Panc1 (cell line): Measurements from ENCODE around the gene LYRM4.

Experiments used
- POLR2AphosphoS5 ChIP-seq: IDR thresholded peaks from 2 replicates; pipeline ENCODE4 v1.6.1; 2012; ENCODE audit warnings: mild to moderate bottlenecking, low read depth, low read length, moderate library complexity
- TCF7L2 ChIP-seq: IDR thresholded peaks from 2 replicates; pipeline ENCODE4 v1.6.1; 2011; ENCODE audit warnings: mild to moderate bottlenecking, low read depth, low read length, inconsistent platforms
- TF ChIP-seq, protein P1 (sequence below): fragments of 450-650 bp; IDR thresholded peaks from 2 replicates; pipeline ENCODE4 v1.5.1; 2017; ENCODE audit warnings: mild to moderate bottlenecking
- TF ChIP-seq, protein P2 (sequence below), 2 experiments: IDR thresholded peaks; 2 replicates each; pipeline ENCODE4 v1.6.1; 2011 to 2012; ENCODE audit warnings: low read depth in 2 of 2, control low read depth in 1 of 2, low read length in 1 of 2, mild to moderate bottlenecking in 1 of 2, moderate library complexity in 1 of 2; ENCODE audit not compliant: insufficient read depth in 1 of 2

GRCh38 chr6:5191722-5192121 is 69.0 kb downstream of the LYRM4 start:
- TF ChIP-seq, protein P1, sequence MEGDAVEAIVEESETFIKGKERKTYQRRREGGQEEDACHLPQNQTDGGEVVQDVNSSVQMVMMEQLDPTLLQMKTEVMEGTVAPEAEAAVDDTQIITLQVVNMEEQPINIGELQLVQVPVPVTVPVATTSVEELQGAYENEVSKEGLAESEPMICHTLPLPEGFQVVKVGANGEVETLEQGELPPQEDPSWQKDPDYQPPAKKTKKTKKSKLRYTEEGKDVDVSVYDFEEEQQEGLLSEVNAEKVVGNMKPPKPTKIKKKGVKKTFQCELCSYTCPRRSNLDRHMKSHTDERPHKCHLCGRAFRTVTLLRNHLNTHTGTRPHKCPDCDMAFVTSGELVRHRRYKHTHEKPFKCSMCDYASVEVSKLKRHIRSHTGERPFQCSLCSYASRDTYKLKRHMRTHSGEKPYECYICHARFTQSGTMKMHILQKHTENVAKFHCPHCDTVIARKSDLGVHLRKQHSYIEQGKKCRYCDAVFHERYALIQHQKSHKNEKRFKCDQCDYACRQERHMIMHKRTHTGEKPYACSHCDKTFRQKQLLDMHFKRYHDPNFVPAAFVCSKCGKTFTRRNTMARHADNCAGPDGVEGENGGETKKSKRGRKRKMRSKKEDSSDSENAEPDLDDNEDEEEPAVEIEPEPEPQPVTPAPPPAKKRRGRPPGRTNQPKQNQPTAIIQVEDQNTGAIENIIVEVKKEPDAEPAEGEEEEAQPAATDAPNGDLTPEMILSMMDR: no peak
- TF ChIP-seq POLR2AphosphoS5 (no peak), TCF7L2 (no peak)
- TF ChIP-seq, protein P2, sequence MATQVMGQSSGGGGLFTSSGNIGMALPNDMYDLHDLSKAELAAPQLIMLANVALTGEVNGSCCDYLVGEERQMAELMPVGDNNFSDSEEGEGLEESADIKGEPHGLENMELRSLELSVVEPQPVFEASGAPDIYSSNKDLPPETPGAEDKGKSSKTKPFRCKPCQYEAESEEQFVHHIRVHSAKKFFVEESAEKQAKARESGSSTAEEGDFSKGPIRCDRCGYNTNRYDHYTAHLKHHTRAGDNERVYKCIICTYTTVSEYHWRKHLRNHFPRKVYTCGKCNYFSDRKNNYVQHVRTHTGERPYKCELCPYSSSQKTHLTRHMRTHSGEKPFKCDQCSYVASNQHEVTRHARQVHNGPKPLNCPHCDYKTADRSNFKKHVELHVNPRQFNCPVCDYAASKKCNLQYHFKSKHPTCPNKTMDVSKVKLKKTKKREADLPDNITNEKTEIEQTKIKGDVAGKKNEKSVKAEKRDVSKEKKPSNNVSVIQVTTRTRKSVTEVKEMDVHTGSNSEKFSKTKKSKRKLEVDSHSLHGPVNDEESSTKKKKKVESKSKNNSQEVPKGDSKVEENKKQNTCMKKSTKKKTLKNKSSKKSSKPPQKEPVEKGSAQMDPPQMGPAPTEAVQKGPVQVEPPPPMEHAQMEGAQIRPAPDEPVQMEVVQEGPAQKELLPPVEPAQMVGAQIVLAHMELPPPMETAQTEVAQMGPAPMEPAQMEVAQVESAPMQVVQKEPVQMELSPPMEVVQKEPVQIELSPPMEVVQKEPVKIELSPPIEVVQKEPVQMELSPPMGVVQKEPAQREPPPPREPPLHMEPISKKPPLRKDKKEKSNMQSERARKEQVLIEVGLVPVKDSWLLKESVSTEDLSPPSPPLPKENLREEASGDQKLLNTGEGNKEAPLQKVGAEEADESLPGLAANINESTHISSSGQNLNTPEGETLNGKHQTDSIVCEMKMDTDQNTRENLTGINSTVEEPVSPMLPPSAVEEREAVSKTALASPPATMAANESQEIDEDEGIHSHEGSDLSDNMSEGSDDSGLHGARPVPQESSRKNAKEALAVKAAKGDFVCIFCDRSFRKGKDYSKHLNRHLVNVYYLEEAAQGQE (IDR thresholded peaks at IDR 0.05; ENCODE audit: insufficient read depth in 1 of 2, low read depth in 2 of 2, low read length in 1 of 2): no peak
